Neural progenitor cell (in vitro differentiated cells): ENCODE measurements around the gene FAM89B.

Source experiments
- EZH2 ChIP-seq: fragments of 200-600 bp; sonication (generic); IDR thresholded peaks from 2 replicates; pipeline ENCODE4 v1.6.1; 2017; ENCODE audit warnings: antibody characterized with exemption, mild to moderate bottlenecking, moderate library complexity
- TF ChIP-seq, protein P1 (sequence below): fragments of 200-600 bp; sonication (generic); IDR thresholded peaks from 2 replicates; pipeline ENCODE4 v1.5.1; 2017; ENCODE audit warnings: antibody characterized with exemption, mild to moderate bottlenecking

DNA sequence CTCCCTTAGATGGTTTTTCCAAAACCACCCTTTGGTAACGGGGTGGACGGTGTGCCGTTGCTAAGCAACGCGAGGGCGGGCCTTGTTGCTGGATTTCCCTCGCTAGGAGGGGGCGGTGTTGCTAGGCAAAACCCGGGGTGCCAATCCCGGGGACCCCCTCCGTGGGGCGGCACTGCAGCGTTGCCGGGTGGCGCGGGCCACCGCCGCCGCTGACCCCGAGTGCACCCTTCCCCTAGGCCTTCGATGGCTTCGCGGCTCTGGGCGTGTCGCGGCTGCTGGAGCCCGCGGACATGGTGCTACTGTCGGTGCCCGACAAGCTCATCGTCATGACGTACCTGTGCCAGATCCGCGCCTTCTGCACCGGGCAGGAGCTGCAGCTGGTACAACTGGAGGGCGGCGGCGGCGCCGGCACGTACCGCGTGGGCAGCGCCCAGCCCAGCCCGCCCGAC, 12.4 kb downstream of the FAM89B start:
- TF ChIP-seq, protein P1, sequence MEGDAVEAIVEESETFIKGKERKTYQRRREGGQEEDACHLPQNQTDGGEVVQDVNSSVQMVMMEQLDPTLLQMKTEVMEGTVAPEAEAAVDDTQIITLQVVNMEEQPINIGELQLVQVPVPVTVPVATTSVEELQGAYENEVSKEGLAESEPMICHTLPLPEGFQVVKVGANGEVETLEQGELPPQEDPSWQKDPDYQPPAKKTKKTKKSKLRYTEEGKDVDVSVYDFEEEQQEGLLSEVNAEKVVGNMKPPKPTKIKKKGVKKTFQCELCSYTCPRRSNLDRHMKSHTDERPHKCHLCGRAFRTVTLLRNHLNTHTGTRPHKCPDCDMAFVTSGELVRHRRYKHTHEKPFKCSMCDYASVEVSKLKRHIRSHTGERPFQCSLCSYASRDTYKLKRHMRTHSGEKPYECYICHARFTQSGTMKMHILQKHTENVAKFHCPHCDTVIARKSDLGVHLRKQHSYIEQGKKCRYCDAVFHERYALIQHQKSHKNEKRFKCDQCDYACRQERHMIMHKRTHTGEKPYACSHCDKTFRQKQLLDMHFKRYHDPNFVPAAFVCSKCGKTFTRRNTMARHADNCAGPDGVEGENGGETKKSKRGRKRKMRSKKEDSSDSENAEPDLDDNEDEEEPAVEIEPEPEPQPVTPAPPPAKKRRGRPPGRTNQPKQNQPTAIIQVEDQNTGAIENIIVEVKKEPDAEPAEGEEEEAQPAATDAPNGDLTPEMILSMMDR: no peak
- TF ChIP-seq EZH2: peak; percentile 55
